ENCODE data around the gene OPA3.

The OPA3 gene

DNA sequence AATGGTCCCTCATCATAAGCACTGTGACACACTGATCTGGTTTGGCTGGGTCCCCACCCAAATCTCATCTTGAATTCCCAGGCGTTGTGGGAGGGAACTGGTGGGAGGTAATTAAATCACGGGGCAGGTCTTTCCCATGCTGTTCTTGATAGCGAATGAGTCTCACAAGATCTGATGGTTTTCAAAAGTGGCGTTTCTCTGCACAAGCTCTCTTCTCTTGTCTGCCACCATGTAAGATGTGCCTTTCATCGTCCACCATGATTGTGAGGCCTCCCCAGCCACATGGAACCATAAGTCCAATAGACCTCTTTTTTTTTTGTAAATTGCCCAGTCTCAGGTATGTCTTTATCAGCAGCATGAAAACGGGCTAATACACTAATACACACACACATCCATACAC lies 24.3 kb upstream of the OPA3 start:
- peaks cover 6% of the 10 kb centered on the region for H3K4me1 Mint-ChIP-seq
- H3K36me3 Mint-ChIP-seq (ENCODE audit: insufficient read depth): peaks cover 32% of the 10 kb centered on the region
- no peak for DNase-seq (ENCODE audit: low spot score in 2 of 2)
- H3K27me3 Mint-ChIP-seq: no peaks in the 10 kb centered on the region
- no peak overlapping the region for H3K4me3 Mint-ChIP-seq
- H3K27ac Mint-ChIP-seq (ENCODE audit: low read depth): no peak overlapping the region
- H3K9me3 Mint-ChIP-seq: no peaks in the 10 kb centered on the region
- ATAC-seq (replicated peaks; ENCODE audit: extremely low read depth, poor library complexity, severe bottlenecking): no peak

GRCh38 chr19:45607071-45608029 lies 22.7 kb upstream of the OPA3 start:
- H3K27me3 Mint-ChIP-seq: peaks cover 15% of the 10 kb centered on the region
- ATAC-seq (replicated peaks; ENCODE audit: extremely low read depth, poor library complexity, severe bottlenecking) (no peak), DNase-seq (ENCODE audit: low spot score in 2 of 2) (peak in 1 of 2 donors; percentile 24)
- H3K36me3 Mint-ChIP-seq (ENCODE audit: insufficient read depth): peaks cover 21% of the 10 kb centered on the region
- H3K4me1 Mint-ChIP-seq: peaks cover 9% of the 10 kb centered on the region
- H3K9me3 Mint-ChIP-seq: no peaks in the 10 kb centered on the region
- no peak overlapping the region for H3K4me3 Mint-ChIP-seq
- peak overlapping the region; percentile 51 for H3K27ac Mint-ChIP-seq (ENCODE audit: low read depth)

DNA sequence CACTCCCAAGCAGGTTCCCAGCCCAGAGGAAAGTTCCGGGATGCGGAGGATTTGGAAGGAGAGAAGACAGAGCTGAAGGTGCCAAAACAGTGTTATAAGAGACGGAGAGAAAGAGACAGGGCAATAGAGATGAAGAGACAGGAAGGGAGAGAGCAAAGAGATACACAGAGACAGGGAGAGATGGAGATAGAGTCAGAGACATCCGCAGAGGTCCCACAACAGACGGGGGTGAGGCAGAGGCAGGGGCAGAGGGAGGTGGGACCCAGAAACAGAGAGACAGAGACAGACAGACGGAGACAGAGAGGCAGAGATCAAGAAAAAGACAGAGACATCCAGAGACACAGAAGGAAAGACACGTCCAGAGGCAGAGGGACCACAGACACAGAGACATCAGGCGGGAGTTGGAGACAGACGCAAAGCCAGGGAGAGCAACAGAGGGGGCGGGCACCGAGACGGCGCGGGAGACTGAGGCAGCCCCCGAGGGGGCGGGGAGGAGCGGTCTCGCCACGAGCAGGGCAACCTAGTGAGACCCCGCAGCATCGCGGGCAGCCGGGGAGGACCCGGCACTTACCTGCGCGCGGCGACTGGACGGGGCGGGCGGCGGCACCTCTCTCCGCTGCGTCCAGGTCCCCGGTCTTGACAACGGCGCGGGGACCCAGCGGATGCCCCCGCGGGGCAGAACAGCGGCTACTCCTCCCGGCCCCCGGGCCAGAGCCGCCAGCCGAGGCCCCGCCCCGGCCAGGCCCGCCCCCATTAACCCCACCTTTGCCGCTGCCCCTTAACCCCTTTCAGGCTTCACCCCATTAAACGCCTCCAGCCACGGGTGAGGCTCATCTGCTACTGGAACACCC lies 17.1 kb upstream of the OPA3 start, which contains the start of gene GPR4:
TSS of gene GPR4 (minus strand) at position 689 of the 851 bp plus-strand sequence. CDS start 10,346 bp downstream, outside the sequence.
- peaks cover 71% of the 10 kb centered on the region for H3K27me3 Mint-ChIP-seq
- DNase-seq (ENCODE audit: low spot score in 2 of 2): no peak
- H3K9me3 Mint-ChIP-seq: no peaks in the 10 kb centered on the region
- no peak within 1 kb of the TSS for H3K4me3 Mint-ChIP-seq
- H3K4me1 Mint-ChIP-seq: peaks cover 24% of the 10 kb centered on the region
- peaks cover 1% of the 10 kb centered on the region for H3K36me3 Mint-ChIP-seq (ENCODE audit: insufficient read depth)
- ATAC-seq (replicated peaks; ENCODE audit: extremely low read depth, poor library complexity, severe bottlenecking): no peak
- H3K27ac Mint-ChIP-seq (ENCODE audit: low read depth): no peak within 1 kb of the TSS

DNA sequence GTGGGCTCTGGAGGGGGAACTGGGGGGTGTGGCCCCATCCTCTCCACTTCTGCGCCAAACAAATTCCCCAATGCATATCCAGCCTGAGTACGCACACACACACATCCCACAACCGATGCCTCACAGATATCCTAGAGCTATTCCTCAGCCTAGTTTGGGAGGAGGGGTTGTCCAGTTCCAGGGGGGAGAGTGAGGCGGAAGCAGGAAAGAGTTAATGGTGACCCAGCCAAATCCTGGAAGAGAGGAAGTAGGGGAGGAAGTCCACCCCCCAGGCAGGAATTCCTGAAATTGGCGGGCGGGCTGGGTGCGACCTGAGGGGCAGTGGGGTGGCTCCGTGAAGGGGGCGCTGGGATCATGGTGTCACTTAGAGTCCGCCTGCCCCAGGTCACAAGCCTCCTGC lies 16.5 kb upstream of the OPA3 start:
- H3K36me3 Mint-ChIP-seq (ENCODE audit: insufficient read depth): peaks cover 1% of the 10 kb centered on the region
- no peak overlapping the region for H3K4me3 Mint-ChIP-seq
- no peaks in the 10 kb centered on the region for H3K9me3 Mint-ChIP-seq
- peaks cover 77% of the 10 kb centered on the region for H3K27me3 Mint-ChIP-seq
- ATAC-seq (replicated peaks; ENCODE audit: extremely low read depth, poor library complexity, severe bottlenecking) (no peak), DNase-seq (ENCODE audit: low spot score in 2 of 2) (no peak)
- H3K27ac Mint-ChIP-seq (ENCODE audit: low read depth): no peak overlapping the region
- peaks cover 24% of the 10 kb centered on the region for H3K4me1 Mint-ChIP-seq

GRCh38 chr19:45600340-45600885 lies 15.8 kb upstream of the OPA3 start:
- DNase-seq (ENCODE audit: low spot score in 2 of 2): no peak
- no peak overlapping the region for H3K27ac Mint-ChIP-seq (ENCODE audit: low read depth)
- no peak for ATAC-seq (replicated peaks; ENCODE audit: extremely low read depth, poor library complexity, severe bottlenecking)

DNA sequence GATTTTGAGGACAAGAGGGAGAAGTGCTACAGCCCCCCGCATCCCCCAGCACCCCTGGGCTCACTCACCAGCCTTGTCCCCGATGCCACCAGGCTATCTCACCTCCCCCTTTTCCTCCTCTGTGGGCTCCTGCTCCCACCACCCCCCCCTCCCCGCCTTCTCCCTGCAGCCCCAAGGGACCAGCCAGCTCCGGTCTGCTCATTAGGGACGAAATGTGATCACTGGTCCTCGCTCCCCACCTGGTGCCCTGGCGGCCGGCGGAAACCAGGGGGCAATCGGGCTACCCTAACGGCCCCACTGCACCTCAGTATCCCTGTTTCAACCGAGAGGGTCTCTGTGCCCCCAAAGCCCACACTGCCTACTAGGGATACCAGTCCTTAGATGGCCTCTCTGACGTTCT lies 14.7 kb upstream of the OPA3 start:
- DNase-seq (ENCODE audit: low spot score in 2 of 2) (no peak), ATAC-seq (replicated peaks; ENCODE audit: extremely low read depth, poor library complexity, severe bottlenecking) (no peak)
- Mint-ChIP-seq H3K27me3 (peaks cover 85% of the 10 kb centered on the region), H3K36me3 (ENCODE audit: insufficient read depth) (peaks cover 1% of the 10 kb centered on the region), H3K4me1 (peaks cover 24% of the 10 kb centered on the region), H3K4me3 (no peak overlapping the region), H3K9me3 (no peaks in the 10 kb centered on the region), H3K27ac (ENCODE audit: low read depth) (no peak overlapping the region)

More at GRCh38 chr19:45600340-45600885, 15.8 kb upstream of the OPA3 start:
- H3K4me1 Mint-ChIP-seq: peaks cover 24% of the 10 kb centered on the region
- peaks cover 84% of the 10 kb centered on the region for H3K27me3 Mint-ChIP-seq
- H3K9me3 Mint-ChIP-seq: no peaks in the 10 kb centered on the region
- H3K4me3 Mint-ChIP-seq: no peak overlapping the region
- peaks cover 1% of the 10 kb centered on the region for H3K36me3 Mint-ChIP-seq (ENCODE audit: insufficient read depth)

- peaks cover 1% of the 10 kb centered on the region for H3K36me3 Mint-ChIP-seq (ENCODE audit: insufficient read depth)
- H3K9me3 Mint-ChIP-seq: no peaks in the 10 kb centered on the region
- H3K4me3 Mint-ChIP-seq: no peak overlapping the region
- H3K4me1 Mint-ChIP-seq: peaks cover 24% of the 10 kb centered on the region
- ATAC-seq (replicated peaks; ENCODE audit: extremely low read depth, poor library complexity, severe bottlenecking) (no peak), DNase-seq (ENCODE audit: low spot score in 2 of 2) (no peak)
- peaks cover 81% of the 10 kb centered on the region for H3K27me3 Mint-ChIP-seq
- no peak overlapping the region for H3K27ac Mint-ChIP-seq (ENCODE audit: low read depth)
Observed at GRCh38 chr19:45598267-45599001, 13.8 kb upstream of the OPA3 start.

DNA sequence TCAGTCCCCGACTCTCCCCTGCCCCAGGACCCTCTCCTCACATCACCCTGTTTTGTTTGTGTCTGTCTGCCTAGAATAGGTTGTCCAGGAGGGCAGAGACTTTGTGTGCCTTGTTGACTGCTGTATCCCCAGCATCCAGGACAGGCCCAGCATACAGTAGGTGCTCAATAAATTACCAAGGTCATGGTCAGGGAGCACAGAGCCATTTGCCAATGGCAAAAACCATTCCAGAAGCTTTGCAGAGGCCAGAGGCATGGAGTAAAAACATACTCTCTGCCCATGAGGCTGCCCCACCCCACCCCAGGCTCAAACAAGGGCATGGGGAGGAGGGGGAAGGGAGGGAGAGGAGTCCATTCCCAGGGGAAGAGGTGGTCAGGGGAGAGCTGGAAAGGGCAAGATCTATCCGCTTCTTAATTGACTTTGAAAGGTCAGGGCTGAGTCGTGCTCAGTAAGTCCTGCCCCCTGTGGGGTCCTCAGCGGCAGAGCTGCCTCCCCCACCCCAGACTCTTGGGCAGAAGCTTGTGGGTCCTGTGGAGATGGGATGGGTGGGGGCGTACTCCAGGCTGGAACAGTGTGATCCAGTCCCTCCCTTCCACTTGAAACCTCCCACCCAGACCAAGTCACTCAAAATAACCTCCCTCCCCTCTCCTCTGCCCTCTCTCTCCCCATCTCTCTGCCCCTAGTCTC lies 13.0 kb upstream of the OPA3 start:
- no peak for DNase-seq (ENCODE audit: low spot score in 2 of 2)
- no peak overlapping the region for H3K4me3 Mint-ChIP-seq

DNA sequence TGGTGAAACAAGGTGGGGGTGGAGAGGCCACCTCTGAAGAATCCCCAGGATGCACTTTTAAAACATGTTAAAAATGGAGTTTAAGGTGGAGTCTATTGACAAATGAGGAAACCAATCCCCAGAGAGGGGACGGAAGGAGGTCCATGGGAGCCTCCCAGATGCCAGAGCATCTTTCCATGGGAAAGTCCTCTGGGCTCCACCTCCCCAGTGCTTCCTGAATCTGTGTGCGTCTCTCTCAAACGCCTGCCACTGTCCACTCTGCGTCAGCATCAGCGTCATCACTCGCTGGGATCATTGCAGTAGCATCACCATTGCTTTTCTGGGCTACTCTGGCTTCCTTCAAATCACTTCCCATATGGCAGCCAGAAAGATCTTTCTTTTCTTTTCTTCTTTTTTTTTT lies 11.2 kb upstream of the OPA3 start:
- H3K9me3 Mint-ChIP-seq: no peaks in the 10 kb centered on the region
- peaks cover 75% of the 10 kb centered on the region for H3K27me3 Mint-ChIP-seq
- H3K27ac Mint-ChIP-seq (ENCODE audit: low read depth): no peak overlapping the region
- no peak overlapping the region for H3K4me3 Mint-ChIP-seq
- no peak for DNase-seq (ENCODE audit: low spot score in 2 of 2)
- no peak for ATAC-seq (replicated peaks; ENCODE audit: extremely low read depth, poor library complexity, severe bottlenecking)
- peaks cover 12% of the 10 kb centered on the region for H3K4me1 Mint-ChIP-seq
- H3K36me3 Mint-ChIP-seq (ENCODE audit: insufficient read depth): peaks cover 1% of the 10 kb centered on the region

More for the DNA sequence above, 13.0 kb upstream of the OPA3 start:
- H3K36me3 Mint-ChIP-seq (ENCODE audit: insufficient read depth): peaks cover 1% of the 10 kb centered on the region
- peaks cover 75% of the 10 kb centered on the region for H3K27me3 Mint-ChIP-seq
- H3K9me3 Mint-ChIP-seq: no peaks in the 10 kb centered on the region
- no peak overlapping the region for H3K27ac Mint-ChIP-seq (ENCODE audit: low read depth)
- peaks cover 23% of the 10 kb centered on the region for H3K4me1 Mint-ChIP-seq
- no peak for ATAC-seq (replicated peaks; ENCODE audit: extremely low read depth, poor library complexity, severe bottlenecking)

GRCh38 chr19:45593520-45593919 lies 8.9 kb upstream of the OPA3 start:
- H3K4me1 Mint-ChIP-seq: peaks cover 8% of the 10 kb centered on the region
- ATAC-seq (replicated peaks; ENCODE audit: extremely low read depth, poor library complexity, severe bottlenecking): no peak
- no peak overlapping the region for H3K27ac Mint-ChIP-seq (ENCODE audit: low read depth)
- H3K36me3 Mint-ChIP-seq (ENCODE audit: insufficient read depth): no peaks in the 10 kb centered on the region
- no peak for DNase-seq (ENCODE audit: low spot score in 2 of 2)
- H3K9me3 Mint-ChIP-seq: no peaks in the 10 kb centered on the region
- no peak overlapping the region for H3K4me3 Mint-ChIP-seq
- H3K27me3 Mint-ChIP-seq: peaks cover 68% of the 10 kb centered on the region

- Mint-ChIP-seq H3K4me1 (no peaks in the 10 kb centered on the region), H3K9me3 (no peaks in the 10 kb centered on the region), H3K4me3 (no peak overlapping the region), H3K36me3 (ENCODE audit: insufficient read depth) (no peaks in the 10 kb centered on the region), H3K27ac (ENCODE audit: low read depth) (no peak overlapping the region), H3K27me3 (peaks cover 56% of the 10 kb centered on the region)
- no peak for DNase-seq (ENCODE audit: low spot score in 2 of 2)
- ATAC-seq (replicated peaks; ENCODE audit: extremely low read depth, poor library complexity, severe bottlenecking): no peak
Observed at GRCh38 chr19:45592366-45592765, 7.8 kb upstream of the OPA3 start.
